AG04449 (cell line): Measurements from ENCODE around the gene RPH3AL.

Experiments
- CTCF ChIA-PET: fragments of 350-600 bp; formaldehyde crosslinking; extraction: SDS; loops from one replicate; lab custom pipeline; 2021; ENCODE audit warnings: antibody characterized with exemption; lab: Yijun Ruan, JAX
- POLR2A ChIA-PET: fragments of 400-600, 350-600 bp; formaldehyde crosslinking; extraction: SDS; loops from one replicate; lab custom pipeline; 2020; ENCODE audit warnings: antibody characterized with exemption, inconsistent platforms; lab: Yijun Ruan, JAX
- DNase-seq: peaks from one replicate; pipeline ENCODE4 v3.0.0-alpha.2; 2010; ENCODE audit warnings: low read depth, low spot score
- H3K4me3 ChIP-seq: 2 replicates; pipeline ENCODE4 v1.5.1; 2011; ENCODE audit warnings: low read depth, mild to moderate bottlenecking, control low read depth, low read length
- TF ChIP-seq, protein P1 (sequence below): IDR thresholded peaks from one replicate; pipeline ENCODE4 v1.5.1; 2011; ENCODE audit warnings: mild to moderate bottlenecking, moderate library complexity, low read length, control low read depth, inconsistent platforms; ENCODE audit not compliant: insufficient read depth; ENCODE audit errors: missing control alignments

RPH3AL gene

DNA sequence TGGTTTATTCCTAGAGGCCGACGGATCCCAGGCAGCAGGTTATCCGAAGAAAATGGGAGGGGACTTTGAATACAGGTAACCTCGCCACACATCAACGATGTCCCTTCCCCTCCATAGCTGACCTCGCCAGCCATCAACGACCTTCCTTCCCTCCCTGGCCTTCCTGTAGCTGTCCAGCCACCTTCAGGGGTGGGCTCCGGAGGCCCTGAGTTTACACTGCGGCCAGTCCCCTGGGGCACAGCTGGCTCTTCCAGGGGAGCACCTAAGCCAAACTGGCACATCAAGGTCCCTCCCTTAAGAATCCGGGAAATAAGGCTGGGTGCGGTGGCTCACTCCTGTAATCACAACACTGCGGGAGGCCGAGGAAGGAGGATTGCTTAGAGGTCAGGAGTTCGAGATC, 10.1 kb upstream of the RPH3AL start:
- ChIA-PET CTCF (no interaction called here), POLR2A (no interaction called here)
- no peak overlapping the region for H3K4me3 ChIP-seq
- DNase-seq: no peak
- TF ChIP-seq, protein P1, sequence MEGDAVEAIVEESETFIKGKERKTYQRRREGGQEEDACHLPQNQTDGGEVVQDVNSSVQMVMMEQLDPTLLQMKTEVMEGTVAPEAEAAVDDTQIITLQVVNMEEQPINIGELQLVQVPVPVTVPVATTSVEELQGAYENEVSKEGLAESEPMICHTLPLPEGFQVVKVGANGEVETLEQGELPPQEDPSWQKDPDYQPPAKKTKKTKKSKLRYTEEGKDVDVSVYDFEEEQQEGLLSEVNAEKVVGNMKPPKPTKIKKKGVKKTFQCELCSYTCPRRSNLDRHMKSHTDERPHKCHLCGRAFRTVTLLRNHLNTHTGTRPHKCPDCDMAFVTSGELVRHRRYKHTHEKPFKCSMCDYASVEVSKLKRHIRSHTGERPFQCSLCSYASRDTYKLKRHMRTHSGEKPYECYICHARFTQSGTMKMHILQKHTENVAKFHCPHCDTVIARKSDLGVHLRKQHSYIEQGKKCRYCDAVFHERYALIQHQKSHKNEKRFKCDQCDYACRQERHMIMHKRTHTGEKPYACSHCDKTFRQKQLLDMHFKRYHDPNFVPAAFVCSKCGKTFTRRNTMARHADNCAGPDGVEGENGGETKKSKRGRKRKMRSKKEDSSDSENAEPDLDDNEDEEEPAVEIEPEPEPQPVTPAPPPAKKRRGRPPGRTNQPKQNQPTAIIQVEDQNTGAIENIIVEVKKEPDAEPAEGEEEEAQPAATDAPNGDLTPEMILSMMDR: no peak

DNA sequence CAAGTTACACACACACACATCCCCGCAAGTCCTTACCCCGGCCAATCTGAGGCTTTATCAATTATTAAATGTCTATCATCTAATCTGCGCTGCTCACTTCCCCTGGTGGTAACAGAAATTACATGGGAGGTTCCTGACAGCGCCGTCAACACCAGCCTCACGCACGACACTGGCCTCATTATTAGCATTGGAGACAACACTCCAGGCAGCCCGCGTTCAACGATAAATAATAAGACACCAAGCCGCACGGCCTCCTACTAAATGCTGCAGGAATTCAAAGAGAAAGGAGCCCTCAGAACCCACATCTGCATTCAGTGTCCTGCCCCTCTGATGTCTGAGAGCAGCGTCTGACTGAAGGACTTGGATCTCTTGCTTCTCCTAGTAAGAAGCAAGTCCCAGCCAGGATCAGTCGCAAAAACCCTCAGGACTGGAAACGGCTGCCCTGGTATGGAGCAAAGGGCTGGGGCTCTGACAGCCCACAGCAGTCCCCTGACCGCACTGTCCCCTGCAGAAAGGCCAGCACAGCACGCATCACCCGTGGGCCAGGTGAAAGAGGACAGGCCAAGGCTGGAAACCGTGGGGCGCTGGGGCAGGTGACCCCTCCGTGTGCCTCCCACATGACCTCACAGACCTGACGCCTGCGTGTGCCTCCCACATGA, 7.6 kb upstream of the RPH3AL start:
- CTCF ChIA-PET: interaction anchor here (0.6 kb wide), 1 partner anchor 181 kb away, joined by 3 read pairs; no protein-coding TSS in a partner anchor

DNA sequence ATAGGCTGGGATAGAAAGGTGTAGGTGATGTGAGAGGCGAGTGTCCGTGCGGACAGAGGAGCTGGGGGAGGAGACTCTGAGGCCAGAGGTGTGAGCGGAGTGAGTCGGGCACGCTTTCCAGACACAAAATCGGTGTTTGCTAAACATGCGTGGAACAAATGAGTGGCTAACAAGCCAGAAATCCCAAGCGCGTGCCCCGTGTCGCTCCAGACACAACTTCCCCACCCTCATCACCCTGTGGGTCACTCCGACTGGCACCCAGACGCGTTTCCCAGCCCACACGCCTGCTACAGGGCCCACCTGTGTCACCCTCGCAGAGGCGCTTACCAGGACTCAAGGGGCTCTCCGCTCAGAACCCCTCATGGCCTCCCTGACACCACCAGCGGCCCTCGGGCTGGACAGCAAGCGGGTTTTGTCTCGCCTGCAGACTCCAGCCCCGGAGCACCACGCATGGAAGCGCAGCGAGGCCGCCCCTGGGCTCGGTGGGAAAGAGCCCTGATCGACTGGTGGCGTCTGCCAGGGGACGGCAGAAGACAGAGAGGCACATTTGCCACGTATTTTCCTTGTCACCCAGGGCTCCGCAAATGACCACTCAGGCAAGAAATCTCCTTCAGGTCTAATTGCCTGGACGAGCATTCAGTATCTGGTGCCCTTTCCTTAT, 6.0 kb upstream of the RPH3AL start:
- no peak for DNase-seq
- H3K4me3 ChIP-seq: no peak overlapping the region
- POLR2A ChIA-PET: no interaction called here
- CTCF ChIA-PET: interaction anchor here (1.5 kb wide), 1 partner anchor 342 kb away, joined by 3 read pairs; no protein-coding TSS in a partner anchor
- TF ChIP-seq, protein P1: no peak

More for the DNA sequence above, 7.6 kb upstream of the RPH3AL start:
- TF ChIP-seq, protein P1: no peak
- DNase-seq: no peak
- H3K4me3 ChIP-seq: no peak overlapping the region
- POLR2A ChIA-PET: no interaction called here

DNA sequence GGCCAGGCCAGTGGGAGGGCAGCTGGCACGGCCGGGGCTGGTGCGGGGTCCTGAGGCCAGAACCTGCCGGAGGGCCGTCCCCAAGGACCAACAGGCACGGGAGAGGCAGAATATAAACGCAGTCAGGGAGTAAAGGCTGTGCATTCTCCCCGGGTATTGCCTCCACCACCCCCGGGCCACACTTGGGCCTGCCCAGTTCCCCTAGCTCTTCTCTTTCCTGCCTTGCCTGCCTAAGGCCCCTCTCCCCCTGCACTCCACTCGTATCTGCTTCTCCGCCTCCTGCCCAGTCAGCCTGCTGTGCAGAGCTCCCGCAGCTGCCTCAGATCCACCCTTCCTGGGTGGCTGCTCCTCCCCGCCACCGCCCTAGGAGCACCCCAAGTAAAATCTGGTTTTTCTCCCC, 5.0 kb upstream of the RPH3AL start:
- CTCF ChIA-PET: interaction anchor here (1.5 kb wide), 1 partner anchor 343 kb away, joined by 3 read pairs; no protein-coding TSS in a partner anchor
- TF ChIP-seq, protein P1: no peak
- no peak for DNase-seq
- POLR2A ChIA-PET: no interaction called here
- H3K4me3 ChIP-seq: no peak overlapping the region

DNA sequence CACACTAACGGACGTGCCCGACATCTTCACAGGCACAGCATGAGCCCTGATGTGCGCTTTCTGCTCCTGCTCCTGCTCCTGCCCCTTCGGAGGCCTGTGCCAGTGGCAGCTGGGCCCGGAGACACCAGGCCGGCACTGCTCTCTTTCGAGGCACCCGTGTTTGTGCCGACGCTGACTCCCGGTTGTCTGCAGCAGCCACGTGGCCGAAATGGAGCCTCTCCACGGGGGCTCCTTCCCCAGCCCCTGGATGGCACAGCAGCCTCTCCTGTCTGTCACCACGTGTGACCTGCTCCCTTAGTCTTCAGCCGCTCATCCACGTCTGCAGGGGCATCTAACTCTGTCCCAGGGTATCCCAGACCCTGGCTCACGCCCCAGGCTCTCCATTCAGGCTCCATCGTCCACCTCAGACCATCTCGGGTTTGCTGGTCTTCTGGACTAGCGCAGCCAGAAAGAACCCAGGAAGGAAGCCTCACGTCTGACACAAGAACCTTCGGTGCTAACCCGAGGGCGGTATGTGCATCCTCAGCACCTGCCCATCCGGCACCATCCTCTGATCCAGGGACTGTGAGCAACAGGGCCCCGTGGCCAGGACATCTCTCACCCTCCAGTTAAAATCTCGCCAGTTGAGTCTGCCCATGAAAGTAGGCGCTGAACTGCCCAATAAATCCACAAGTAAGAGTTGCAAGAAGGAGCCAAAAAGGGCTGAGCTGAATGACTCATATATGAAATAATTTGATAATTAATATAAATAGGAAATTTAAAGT, 4.2 kb upstream of the RPH3AL start:
- CTCF ChIA-PET: interaction anchor here (1.5 kb wide), 1 partner anchor 343 kb away, joined by 3 read pairs; no protein-coding TSS in a partner anchor
- POLR2A ChIA-PET: no interaction called here
- no peak for DNase-seq
- H3K4me3 ChIP-seq: no peak overlapping the region
- TF ChIP-seq, protein P1: no peak
